GM19372 (cell line): Measurements from ENCODE around the gene ENOPH1.

ENCODE experiments used
- ATAC-seq: cut with Tn5 transposase; IDR thresholded peaks from one replicate; pipeline ENCODE4 v1.9.1; 2021; ENCODE audit warnings: mild to moderate bottlenecking, low read depth, moderate library complexity; ENCODE audit not compliant: unreplicated experiment

Gene ENOPH1

GRCh38 chr4:82500435-82501153, 70.2 kb downstream of the ENOPH1 start:
- ATAC-seq = no peak

DNA sequence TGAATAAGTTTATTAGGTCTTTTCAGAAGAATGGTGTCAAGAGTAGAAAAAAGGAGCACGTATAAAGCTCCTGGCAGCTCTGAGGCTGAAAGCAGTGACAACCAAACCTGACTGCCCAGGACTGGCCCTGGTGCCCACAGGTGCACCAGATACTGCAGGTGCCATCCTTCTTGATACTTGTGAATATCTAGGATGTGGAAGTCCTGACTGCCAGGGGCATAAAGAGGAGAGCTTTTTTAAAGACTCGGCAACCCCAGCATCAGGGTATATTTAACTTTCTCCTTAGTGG, 70.7 kb downstream of the ENOPH1 start:
- ATAC-seq = no peak

- no peak for ATAC-seq
Observed at GRCh38 chr4:82508011-82508410, 77.6 kb downstream of the ENOPH1 start.

DNA sequence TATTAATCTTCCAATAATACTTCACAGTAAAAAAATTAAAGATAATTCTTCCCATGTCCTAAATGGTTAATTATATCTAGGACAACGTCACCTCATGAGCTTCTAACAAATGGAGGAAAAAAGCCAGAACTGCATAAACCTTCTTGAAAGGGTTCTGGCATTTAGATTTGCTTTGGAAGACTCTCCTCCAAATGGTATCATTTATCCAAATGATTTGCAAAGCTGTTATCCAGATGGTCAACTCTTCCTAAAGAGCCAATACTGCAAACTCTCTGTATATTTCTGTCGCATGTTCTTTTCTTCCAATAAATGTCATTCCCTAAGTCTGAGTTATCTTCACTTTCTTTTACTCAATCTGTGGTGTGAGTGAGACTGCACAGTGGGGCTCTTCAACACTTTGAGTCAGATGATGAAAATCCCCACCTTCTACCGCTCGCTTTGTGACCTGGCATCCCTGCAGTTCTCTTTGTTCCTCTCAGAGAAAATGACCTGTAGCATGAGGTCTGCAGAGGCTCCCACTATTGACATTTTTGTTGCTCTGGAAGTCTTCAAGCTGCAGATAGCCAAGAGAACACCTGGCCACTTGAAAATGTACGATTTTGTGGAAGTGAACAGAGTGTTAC, 78.5 kb downstream of the ENOPH1 start:
- no peak for ATAC-seq

GRCh38 chr4:82510216-82510615, 79.8 kb downstream of the ENOPH1 start:
- ATAC-seq = no peak
